ENCODE results near the gene FDX2. TPM values are rescaled to one million over a fixed set of nuclear protein-coding genes. Genes with fewer than 3 reads are reported as not detected.

Gene FDX2
- total and polyA plus RNA-seq, 2 of the 13 experiments (the other 11 are each of a cell fraction or from before 2014, with no cell fraction given) = 21.0 to 24.7 TPM

DNA sequence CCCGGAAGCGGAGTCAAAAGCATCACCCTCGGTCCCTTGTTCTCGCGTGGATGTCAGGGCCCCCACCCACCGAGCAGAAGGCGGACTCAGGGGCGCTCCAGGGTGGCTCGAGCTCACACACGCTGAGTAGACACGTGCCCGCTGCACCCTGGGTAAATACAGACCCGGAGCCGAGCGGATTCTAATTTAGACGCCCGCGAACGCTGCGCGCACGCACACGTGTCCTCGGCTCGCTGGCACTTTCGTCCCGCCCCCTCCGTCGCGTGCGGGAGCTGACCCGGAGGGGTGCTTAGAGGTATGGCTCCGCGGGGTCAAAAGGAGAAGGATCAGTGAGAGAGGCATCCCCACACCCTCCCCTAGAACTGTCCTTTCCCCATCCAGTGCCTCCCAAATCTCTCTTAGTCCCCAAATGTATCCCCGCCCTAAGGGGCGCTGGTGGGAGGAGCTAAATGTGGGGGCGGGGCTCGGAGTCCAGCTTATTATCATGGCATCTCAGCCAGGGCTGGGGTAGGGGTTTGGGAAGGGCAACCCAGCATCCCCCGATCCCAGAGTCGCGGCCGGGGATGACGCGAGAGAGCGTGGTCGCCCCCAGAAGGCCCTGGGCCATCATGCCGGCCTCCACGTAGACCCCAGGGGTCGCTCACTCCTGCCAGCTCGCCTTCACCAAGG, 26.5 kb downstream of the FDX2 start (continued):
- TF ChIP-seq, protein P1, sequence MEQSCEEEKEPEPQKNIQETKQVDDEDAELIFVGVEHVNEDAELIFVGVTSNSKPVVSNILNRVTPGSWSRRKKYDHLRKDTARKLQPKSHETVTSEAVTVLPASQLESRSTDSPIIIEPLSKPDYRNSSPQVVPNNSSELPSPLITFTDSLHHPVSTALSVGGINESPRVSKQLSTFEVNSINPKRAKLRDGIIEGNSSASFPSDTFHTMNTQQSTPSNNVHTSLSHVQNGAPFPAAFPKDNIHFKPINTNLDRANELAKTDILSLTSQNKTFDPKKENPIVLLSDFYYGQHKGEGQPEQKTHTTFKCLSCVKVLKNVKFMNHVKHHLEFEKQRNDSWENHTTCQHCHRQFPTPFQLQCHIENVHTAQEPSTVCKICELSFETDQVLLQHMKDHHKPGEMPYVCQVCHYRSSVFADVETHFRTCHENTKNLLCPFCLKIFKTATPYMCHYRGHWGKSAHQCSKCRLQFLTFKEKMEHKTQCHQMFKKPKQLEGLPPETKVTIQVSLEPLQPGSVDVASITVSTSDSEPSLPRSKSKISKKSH (CRISPR knock-in tag; IDR thresholded peaks at IDR 0.05; ENCODE audit: borderline replicate concordance) = peak; percentile 56; the same call in 1 of the 2 replicates
- peak; percentile 68 for TF ChIP-seq AGO1 (IDR thresholded peaks at IDR 0.05; ENCODE audit: low read depth, low read length, poor library complexity, severe bottlenecking)
- no peak for TF ChIP-seq GTF2F1 (IDR thresholded peaks at IDR 0.05; ENCODE audit: low read length)
- TF ChIP-seq CAMTA2 (CRISPR knock-in tag; IDR thresholded peaks at IDR 0.05; ENCODE audit: borderline replicate concordance) = peak; percentile 58; the same call in 1 of the 2 replicates
- TF ChIP-seq KDM5B (CRISPR knock-in tag; IDR thresholded peaks at IDR 0.05; ENCODE audit: borderline replicate concordance) = peak; percentile 75; the same call in 1 of the 2 replicates
- TF ChIP-seq KDM3A (CRISPR knock-in tag; IDR thresholded peaks at IDR 0.05; ENCODE audit: low read depth) = 0 out of 2 replicates have a peak, but pooled peaks have one; percentile 33
- TF ChIP-seq, protein P2, sequence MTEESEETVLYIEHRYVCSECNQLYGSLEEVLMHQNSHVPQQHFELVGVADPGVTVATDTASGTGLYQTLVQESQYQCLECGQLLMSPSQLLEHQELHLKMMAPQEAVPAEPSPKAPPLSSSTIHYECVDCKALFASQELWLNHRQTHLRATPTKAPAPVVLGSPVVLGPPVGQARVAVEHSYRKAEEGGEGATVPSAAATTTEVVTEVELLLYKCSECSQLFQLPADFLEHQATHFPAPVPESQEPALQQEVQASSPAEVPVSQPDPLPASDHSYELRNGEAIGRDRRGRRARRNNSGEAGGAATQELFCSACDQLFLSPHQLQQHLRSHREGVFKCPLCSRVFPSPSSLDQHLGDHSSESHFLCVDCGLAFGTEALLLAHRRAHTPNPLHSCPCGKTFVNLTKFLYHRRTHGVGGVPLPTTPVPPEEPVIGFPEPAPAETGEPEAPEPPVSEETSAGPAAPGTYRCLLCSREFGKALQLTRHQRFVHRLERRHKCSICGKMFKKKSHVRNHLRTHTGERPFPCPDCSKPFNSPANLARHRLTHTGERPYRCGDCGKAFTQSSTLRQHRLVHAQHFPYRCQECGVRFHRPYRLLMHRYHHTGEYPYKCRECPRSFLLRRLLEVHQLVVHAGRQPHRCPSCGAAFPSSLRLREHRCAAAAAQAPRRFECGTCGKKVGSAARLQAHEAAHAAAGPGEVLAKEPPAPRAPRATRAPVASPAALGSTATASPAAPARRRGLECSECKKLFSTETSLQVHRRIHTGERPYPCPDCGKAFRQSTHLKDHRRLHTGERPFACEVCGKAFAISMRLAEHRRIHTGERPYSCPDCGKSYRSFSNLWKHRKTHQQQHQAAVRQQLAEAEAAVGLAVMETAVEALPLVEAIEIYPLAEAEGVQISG (CRISPR knock-in tag; IDR thresholded peaks at IDR 0.05) = peak; percentile 37; the same call in 1 of the 2 replicates
- TF ChIP-seq ZNF382 (CRISPR knock-in tag; IDR thresholded peaks at IDR 0.05; ENCODE audit: borderline replicate concordance) = no peak
- TF ChIP-seq, protein P3, sequence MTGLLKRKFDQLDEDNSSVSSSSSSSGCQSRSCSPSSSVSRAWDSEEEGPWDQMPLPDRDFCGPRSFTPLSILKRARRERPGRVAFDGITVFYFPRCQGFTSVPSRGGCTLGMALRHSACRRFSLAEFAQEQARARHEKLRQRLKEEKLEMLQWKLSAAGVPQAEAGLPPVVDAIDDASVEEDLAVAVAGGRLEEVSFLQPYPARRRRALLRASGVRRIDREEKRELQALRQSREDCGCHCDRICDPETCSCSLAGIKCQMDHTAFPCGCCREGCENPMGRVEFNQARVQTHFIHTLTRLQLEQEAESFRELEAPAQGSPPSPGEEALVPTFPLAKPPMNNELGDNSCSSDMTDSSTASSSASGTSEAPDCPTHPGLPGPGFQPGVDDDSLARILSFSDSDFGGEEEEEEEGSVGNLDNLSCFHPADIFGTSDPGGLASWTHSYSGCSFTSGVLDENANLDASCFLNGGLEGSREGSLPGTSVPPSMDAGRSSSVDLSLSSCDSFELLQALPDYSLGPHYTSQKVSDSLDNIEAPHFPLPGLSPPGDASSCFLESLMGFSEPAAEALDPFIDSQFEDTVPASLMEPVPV (CRISPR knock-in tag; IDR thresholded peaks at IDR 0.05) = peak; percentile 83; the same call in 1 of the 2 replicates
- TF ChIP-seq, protein P4, sequence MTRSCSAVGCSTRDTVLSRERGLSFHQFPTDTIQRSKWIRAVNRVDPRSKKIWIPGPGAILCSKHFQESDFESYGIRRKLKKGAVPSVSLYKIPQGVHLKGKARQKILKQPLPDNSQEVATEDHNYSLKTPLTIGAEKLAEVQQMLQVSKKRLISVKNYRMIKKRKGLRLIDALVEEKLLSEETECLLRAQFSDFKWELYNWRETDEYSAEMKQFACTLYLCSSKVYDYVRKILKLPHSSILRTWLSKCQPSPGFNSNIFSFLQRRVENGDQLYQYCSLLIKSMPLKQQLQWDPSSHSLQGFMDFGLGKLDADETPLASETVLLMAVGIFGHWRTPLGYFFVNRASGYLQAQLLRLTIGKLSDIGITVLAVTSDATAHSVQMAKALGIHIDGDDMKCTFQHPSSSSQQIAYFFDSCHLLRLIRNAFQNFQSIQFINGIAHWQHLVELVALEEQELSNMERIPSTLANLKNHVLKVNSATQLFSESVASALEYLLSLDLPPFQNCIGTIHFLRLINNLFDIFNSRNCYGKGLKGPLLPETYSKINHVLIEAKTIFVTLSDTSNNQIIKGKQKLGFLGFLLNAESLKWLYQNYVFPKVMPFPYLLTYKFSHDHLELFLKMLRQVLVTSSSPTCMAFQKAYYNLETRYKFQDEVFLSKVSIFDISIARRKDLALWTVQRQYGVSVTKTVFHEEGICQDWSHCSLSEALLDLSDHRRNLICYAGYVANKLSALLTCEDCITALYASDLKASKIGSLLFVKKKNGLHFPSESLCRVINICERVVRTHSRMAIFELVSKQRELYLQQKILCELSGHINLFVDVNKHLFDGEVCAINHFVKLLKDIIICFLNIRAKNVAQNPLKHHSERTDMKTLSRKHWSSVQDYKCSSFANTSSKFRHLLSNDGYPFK (CRISPR knock-in tag; IDR thresholded peaks at IDR 0.05; ENCODE audit: borderline replicate concordance) = peak; percentile 56; the same call in 1 of the 2 replicates
- TF ChIP-seq, protein P5, sequence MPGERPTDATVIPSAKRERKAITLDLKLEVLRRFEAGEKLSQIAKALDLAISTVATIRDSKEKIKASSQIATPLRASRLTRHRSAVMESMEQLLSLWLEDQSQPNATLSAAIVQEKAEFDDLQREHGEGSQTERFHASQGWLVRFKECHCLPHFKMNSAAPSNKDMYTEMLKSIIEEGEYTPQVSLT (CRISPR knock-in tag; IDR thresholded peaks at IDR 0.05; ENCODE audit: borderline replicate concordance, low read depth) = peak; percentile 46; the same call in 1 of the 2 replicates
- TF ChIP-seq ZNF713 (CRISPR knock-in tag; IDR thresholded peaks at IDR 0.05) = no peak
- TF ChIP-seq, protein P6, sequence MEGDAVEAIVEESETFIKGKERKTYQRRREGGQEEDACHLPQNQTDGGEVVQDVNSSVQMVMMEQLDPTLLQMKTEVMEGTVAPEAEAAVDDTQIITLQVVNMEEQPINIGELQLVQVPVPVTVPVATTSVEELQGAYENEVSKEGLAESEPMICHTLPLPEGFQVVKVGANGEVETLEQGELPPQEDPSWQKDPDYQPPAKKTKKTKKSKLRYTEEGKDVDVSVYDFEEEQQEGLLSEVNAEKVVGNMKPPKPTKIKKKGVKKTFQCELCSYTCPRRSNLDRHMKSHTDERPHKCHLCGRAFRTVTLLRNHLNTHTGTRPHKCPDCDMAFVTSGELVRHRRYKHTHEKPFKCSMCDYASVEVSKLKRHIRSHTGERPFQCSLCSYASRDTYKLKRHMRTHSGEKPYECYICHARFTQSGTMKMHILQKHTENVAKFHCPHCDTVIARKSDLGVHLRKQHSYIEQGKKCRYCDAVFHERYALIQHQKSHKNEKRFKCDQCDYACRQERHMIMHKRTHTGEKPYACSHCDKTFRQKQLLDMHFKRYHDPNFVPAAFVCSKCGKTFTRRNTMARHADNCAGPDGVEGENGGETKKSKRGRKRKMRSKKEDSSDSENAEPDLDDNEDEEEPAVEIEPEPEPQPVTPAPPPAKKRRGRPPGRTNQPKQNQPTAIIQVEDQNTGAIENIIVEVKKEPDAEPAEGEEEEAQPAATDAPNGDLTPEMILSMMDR (CRISPR knock-in tag; IDR thresholded peaks at IDR 0.05) = no peak
- no peak for TF ChIP-seq IRF2 (CRISPR knock-in tag; IDR thresholded peaks at IDR 0.05)
- TF ChIP-seq ZNF431 (CRISPR knock-in tag; IDR thresholded peaks at IDR 0.05; ENCODE audit: borderline replicate concordance, low read depth) = no peak
- 0 out of 2 replicates have a peak, but pooled peaks have one; percentile 29 for TF ChIP-seq SP4 (CRISPR knock-in tag; IDR thresholded peaks at IDR 0.05)
